Erythroblast (primary cell): ENCODE data around the gene ALMS1.

Source experiments
- GATA1 ChIP-seq: IDR thresholded peaks from 2 replicates; pipeline ENCODE4 v1.6.1; 2011; ENCODE audit warnings: low read depth, mild to moderate bottlenecking, control low read depth, low read length, moderate library complexity
- POLR2A ChIP-seq: IDR thresholded peaks from 2 replicates; pipeline ENCODE4 v1.6.1; 2011; ENCODE audit warnings: mild to moderate bottlenecking, low read length

- no peak for TF ChIP-seq POLR2A
- no peak for TF ChIP-seq GATA1
Observed at GRCh38 chr2:73385123-73385503, 523 bp upstream of the ALMS1 start.
